ENCODE data around the gene CDC14A.
"Not testable (repeated sequence)": the region's sequence is repeated elsewhere in the genome, so short reads cannot be mapped to it uniquely, and the experiment has no call there.

CDC14A gene

GRCh38 chr1:100364697-100365096 lies 12.4 kb downstream of the CDC14A start:
- DNase-seq (ENCODE audit: low read depth): no peak

- no peak for DNase-seq (ENCODE audit: low read depth)
These were observed 13.9 kb downstream of the CDC14A start for GRCh38 chr1:100366209-100366525.

DNA sequence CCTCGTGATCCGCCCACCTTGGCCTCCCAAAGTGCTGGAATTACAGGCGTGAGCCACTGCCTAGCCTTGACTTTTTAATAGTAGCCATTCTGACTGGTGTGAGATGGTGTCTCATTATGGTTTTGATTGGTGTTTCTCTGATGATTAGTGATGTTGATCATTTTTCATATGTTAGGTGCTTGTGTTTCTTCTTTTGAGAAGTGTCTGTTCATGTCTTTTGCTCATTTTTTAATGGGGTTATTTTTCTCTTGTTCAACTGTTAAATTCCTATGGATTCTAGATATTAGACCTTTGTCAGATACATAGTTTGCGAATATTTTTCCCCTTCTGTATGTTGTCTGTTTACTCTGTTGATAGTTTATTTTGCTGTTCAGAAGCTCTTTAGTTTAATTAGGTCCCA lies 17.0 kb downstream of the CDC14A start:
- not testable (repeated sequence) for DNase-seq (ENCODE audit: low read depth)

GRCh38 chr1:100373953-100374352 lies 21.6 kb downstream of the CDC14A start:
- DNase-seq (ENCODE audit: low read depth): not testable (repeated sequence)

DNA sequence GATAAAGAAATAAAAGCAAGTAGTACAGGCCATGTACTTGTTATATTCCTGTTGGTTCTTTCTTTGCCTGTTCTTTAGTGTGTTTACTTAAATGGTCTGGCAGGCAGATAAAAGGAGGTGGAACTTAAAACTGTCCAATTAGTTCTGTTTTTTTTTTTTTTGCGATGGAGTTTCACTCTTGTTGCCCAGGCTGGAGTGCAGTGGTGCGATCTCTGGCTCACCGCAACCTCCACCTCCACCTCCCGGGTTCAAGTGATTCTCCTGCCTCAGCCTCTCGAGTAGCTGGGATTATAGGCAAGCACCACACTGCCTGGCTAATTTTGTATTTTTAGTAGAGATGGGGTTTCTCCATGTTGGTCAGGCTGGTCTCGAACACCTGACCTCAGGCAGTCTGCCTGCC lies 24.6 kb downstream of the CDC14A start:
- DNase-seq (ENCODE audit: low read depth): not testable (repeated sequence)

DNA sequence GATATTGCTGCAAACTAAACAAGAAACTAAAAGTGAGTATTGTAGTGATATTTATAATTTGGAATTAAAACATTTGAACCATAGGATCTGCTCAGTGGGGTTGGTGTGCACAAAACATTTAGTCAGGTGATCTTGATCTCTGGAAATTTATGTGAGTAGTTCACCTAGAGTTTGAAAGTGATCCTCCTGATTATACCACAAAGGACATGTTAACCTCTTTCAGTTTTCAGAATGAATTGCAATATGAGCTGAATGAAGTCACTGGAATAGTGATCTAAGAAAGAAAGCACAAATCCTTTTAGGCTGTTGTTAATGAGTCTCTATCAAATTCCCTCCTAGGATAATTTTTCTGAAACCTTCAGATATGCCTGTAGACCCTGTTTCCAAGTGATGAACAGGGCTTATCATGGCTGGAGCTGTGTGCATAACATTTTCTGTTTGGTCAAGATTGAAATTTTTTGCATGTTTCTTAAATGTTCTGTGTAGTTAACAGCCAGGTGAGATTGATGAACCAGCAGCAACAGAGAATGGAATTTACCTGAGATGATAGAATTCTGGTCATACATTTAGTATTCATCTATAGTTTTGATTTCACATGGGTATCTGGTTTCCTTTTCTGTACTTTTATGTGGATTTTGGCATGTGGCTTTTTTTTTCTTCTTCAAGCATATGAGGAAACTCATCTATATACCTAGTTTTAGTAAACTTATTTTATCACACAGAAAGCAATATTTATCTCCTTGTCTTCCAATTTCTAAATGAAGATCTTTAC lies 25.5 kb downstream of the CDC14A start:
- DNase-seq (ENCODE audit: low read depth): no peak

GRCh38 chr1:100378956-100379355 lies 26.6 kb downstream of the CDC14A start:
- no peak for DNase-seq (ENCODE audit: low read depth)

DNA sequence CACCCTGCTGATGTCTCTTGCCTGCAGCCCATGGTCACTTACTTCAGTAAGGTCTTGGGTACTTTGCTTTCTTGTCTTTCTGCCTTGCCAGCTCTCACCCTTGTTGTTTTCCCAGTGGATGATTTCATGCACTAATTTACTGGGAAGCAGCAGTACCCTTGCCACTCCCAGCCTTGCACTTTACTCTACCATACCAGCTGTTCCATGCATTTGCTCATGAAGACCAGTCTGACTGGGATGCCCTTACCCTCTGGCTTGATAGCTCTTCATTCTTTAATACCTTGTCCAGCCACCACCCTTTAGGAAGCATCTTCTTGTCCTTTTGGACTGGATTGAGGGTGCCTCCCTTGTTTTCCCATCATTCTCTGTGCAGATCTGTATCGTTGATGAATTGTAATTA lies 28.3 kb downstream of the CDC14A start:
- no peak for DNase-seq (ENCODE audit: low read depth)

DNA sequence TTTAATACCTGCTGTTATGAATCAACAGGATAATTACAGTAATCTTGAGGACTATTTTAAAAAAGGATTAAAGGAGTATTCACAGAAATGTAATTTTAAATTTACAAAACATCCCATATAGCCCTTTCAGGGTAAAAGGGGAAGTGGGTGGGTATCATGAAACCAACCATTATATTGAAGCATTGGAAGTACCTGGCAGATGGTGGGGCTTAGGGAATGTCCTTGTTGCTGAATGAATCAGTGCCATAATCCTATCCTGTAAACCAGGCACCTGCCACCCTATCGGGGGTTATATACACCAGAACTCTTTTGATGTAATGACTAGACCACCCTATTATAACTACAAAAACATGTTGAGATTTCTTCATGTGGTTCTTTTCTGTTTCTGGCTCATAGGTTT lies 30.4 kb downstream of the CDC14A start:
- no peak for DNase-seq (ENCODE audit: low read depth)

DNA sequence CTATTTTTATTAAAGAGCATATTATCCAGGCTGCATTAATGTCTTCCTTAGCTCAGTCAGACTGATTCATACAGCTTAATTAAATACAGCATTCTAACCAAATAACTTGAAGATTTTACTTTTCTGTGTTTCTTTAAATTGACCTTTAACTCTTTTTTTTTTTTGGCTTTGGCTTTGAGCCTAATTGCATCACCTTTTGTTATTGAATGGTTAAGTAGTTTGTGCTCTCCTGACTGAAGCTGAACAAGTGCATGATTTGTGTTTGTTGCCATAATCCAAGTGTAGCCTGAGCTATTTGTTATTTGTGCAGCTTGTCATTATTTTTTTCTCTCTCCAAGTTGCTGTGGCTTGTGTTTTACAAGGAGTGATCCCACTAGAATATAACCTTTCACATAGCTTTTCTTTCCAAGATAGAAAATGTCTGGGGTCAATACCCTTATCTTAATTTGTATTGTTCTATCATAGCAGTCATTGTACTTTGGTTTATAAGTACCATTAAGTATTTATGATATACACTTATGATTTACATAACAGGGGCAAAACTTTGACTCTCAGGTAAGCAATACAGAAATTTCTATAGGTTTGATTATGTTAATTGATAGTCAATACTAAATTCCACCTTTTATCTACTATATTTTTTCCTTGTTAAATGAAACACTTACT lies 31.6 kb downstream of the CDC14A start:
- DNase-seq (ENCODE audit: low read depth): no peak

- DNase-seq (ENCODE audit: low read depth): no peak
These were observed 34.9 kb downstream of the CDC14A start for GRCh38 chr1:100387209-100387608.

DNA sequence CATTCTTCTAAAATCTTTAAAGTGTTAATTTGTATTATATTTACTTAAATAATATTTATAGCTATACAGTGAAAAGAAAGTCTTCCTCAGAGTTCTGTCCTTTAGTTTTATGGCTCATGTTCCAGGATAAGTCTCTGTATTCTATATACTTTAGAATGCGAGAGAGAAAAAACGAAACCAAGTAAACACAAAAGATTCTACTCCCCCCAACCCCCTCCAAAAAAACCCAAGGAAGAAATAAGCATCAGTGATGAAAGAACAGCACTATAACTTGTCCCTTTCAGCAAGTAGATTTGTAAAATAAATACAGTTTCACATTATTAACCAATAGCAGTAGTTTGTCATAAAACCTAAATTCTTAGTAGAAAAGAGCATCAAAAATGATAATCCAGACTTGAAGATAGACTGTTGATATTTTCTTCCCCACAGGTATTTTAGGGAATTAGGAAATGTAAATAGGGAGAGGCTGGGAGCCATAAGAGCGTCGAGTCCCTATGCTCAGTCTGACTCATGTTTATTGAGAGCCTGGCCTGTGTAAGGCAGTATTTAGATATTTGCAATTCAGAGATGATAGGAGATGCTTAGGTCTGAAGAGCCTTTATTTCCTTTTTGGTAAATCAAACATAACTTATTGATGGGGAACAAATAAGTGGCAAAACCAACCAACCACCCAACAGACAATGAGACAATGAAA lies 35.5 kb downstream of the CDC14A start:
- DNase-seq (ENCODE audit: low read depth): no peak

DNA sequence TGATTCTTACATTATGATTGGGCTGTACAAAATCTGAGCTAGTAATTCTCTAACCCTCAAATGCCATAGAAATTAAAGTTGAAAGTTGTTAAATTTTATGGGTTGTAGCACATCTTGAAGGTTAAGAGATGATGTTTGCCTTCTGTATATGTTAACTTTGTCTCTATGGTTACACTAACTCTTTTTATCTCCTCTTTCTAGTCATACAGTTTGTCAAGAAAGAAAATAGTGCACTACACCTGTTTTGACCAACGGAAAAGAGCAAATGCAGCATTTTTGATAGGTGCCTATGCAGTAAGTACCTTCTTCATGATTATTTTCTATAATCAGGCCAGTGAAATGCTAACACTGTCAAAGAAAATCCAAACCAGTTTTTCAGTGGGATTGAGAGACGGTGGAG lies 38.2 kb downstream of the CDC14A start:
- DNase-seq (ENCODE audit: low read depth): no peak

DNA sequence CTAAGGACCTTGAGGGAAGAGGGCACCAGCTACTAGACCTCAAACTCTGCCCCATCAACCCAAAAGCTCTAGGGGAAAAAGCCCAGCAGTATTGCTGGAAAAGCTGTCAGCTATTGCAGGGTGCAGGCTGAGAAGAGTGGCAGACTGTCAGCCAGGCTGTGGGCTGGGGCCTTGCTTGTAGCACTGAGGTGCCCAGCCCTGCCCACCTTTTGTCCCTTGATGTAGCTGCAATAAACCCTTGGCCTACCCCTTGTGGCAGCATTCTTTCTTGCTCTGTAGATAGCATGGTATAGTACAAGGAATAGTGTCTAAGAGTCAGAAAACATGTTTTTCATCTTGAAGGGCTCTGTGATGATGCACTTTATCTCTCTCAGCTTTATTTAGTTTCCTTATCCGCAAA lies 39.4 kb downstream of the CDC14A start:
- DNase-seq (ENCODE audit: low read depth): no peak

- no peak for DNase-seq (ENCODE audit: low read depth)
These were observed 40.5 kb downstream of the CDC14A start for GRCh38 chr1:100392756-100393155.

- DNase-seq (ENCODE audit: low read depth): no peak
These were observed 42.0 kb downstream of the CDC14A start for GRCh38 chr1:100394285-100394684.

DNA sequence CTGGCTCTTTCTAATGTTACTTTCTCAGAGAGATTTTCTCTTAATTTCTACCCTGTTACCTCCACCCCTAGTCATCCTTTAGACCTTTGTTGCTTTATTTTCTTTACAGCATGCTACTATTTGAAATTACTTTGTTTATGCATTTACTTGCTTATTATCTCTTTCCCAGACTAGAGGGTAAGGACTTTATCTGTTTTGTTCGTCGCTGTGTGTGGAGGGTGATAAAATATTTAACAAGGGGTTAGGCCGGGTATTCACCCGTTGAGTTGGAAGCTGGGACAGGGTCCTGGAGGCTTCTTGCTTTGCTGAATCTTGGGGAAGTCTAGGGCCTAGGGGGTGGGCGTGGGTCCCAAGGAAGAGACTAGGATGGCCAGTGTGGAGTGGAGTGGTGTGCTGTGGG lies 43.6 kb downstream of the CDC14A start:
- no peak for DNase-seq (ENCODE audit: low read depth)

DNA sequence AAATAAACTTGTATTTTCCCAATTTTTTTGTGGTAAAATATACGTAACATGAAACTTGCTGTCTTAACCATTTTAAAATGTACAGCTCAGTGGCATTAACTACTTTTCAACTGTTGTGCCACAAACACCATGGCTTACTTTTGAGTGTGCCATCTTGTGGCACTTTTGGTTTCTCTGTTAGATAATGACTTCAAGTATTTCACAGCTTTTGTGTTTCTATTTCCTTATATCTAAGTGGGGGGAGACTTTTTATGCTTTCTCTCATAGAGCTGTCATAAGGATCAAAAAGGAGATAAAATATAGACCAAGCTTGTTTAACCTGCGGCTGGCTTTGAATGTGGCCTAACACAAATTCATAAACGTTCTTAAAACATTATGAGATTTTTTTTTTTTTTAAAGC lies 44.3 kb downstream of the CDC14A start:
- DNase-seq (ENCODE audit: low read depth): no peak

DNA sequence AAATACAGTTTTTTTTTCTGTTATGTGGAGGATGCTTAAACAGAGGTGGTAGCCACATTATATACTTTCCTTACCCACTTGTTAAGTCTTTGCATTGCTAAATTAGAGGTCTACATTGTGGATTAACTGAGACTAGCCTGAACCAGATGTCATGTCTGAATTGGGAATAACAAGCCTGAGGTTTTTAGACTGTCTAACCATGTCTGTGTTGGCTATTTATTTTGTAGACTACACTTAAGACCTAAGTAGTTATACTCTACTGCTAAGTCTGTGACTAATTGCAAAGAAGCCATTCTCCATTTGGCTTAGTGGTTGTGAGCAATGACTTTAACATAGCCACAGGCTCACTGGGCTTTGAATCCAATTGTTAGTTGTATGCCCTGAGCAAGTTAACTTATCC lies 45.4 kb downstream of the CDC14A start:
- DNase-seq (ENCODE audit: low read depth): no peak

GRCh38 chr1:100398648-100399047 lies 46.3 kb downstream of the CDC14A start:
- DNase-seq (ENCODE audit: low read depth): no peak

DNA sequence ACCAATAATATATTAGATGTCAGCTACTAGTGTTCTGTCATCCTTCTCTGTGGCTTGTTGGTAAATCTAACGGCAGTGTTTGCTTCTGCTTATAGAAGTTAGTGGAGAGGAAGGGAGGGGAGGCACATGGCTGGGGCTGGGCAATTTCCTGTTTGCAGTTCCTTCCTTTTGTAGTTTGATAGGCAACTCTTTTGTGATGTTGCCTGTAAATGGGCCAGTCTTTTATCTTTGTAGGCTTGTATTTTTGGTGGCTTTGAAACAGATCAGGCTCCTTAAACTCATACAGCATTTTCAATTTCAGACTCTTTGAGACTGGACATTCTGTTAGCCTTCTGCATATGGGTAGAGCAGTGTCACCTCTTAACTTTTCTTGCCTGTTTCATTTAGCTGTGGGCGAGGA lies 48.1 kb downstream of the CDC14A start:
- no peak for DNase-seq (ENCODE audit: low read depth)

DNA sequence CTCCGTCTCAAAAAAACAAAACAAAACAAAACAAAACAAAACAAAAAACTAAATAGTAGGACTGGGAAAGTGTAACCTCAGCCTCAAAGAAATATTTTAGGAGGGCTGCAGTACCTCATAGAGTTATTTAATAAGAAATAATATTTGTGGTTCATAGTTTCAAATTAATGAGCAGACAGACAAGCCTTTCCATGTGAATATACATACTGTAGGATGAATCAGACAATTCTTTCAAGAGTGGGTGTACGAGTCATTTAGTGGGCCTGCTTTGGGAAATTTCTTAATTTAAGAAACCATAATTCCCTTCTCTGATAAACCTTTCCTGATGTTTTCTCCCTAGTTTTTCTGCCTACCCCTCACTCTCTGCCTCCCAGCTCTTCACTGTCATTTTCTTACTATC lies 52.5 kb downstream of the CDC14A start:
- DNase-seq (ENCODE audit: low read depth): no peak

GRCh38 chr1:100405902-100406301 lies 53.6 kb downstream of the CDC14A start:
- DNase-seq (ENCODE audit: low read depth): not testable (repeated sequence)

Measured in HS-27A (cell line).